GM19452 (cell line): ENCODE results near the gene LHFPL2.
"Not testable (repeated sequence)": the region's sequence is repeated elsewhere in the genome, so short reads cannot be mapped to it uniquely, and the experiment has no call there.

Experiments
- ATAC-seq: cut with Tn5 transposase; IDR thresholded peaks from one replicate; pipeline ENCODE4 v1.9.1; 2021; ENCODE audit not compliant: unreplicated experiment

LHFPL2 gene

GRCh38 chr5:78621291-78621738 is 27.3 kb downstream of the LHFPL2 start:
- ATAC-seq = no peak

DNA sequence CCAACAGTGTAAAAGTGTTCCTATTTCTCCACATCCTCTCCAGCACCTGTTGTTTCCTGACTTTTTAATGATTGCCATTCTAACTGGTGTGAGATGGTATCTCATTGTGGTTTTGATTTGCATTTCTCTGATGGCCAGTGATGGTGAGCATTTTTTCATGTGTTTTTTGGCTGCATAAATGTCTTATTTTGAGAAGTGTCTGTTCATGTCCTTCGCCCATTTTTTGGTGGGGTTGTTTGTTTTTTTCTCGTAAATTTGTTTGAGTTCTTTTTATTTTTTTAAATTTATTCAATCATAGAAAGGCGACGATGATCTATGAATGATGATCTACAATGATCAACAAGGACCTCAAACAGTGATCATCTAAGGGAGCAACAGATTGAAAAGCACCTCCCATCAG is 28.5 kb downstream of the LHFPL2 start:
- ATAC-seq = not testable (repeated sequence)

- ATAC-seq = no peak
Measured at GRCh38 chr5:78618303-78618702, 30.3 kb downstream of the LHFPL2 start.

DNA sequence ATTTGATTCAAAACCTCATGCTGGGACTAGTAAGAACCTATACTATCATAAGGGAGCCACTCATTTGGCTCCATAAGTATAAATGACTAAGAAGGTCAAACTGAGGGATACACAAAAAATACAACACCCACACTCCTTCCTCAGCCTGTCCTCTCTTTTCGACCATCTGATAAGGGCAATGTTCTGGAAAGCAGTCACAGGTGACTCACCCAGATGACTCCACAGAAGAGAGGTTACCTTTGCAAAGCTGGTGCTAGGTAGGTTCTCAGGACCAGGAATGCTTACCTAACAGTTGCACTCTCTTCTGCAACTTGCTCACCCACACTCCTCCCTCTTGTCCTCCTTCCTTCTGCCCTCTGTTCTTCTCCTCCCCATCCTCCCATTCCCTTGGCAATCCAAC is 32.9 kb downstream of the LHFPL2 start:
- ATAC-seq = no peak

DNA sequence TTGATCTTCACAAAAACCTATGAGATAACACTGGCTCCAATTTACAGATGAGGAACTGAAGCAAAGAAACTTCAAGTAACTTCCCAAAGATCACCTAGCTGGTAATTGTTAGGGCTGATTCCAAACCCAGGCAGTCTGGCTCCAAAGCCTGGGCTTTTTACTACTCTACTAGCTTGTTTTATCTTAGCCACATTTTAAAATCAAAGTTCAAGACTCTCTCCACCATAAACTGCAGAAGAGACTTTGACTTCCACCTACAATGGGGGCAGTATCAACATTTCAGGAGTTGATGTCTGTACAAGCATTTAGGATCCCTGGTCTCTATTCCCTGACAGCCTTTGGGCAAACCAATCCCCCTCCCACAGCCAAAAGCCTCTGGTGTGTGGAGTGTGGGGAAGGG is 33.8 kb downstream of the LHFPL2 start:
- no peak for ATAC-seq

DNA sequence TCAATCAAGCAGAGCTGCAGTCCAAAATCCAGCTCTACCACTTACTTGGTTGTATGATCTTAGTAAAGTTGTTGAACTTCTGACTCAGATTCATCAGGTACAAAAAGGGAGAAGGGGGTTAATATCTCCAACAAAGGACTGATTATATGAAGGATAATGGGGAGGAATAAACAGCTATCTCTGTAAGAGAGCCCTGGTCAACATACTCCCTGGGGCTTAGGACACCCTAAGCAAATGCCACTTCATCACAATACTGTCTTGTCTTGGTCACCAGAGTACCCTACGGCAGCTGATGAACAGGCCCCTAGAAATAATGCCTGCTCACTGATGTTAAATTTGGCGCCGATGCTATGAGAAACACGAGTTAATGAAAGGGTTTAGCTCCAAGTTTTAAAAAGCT is 34.8 kb downstream of the LHFPL2 start:
- no peak for ATAC-seq

GRCh38 chr5:78613151-78613533 is 35.4 kb downstream of the LHFPL2 start:
- ATAC-seq = no peak

DNA sequence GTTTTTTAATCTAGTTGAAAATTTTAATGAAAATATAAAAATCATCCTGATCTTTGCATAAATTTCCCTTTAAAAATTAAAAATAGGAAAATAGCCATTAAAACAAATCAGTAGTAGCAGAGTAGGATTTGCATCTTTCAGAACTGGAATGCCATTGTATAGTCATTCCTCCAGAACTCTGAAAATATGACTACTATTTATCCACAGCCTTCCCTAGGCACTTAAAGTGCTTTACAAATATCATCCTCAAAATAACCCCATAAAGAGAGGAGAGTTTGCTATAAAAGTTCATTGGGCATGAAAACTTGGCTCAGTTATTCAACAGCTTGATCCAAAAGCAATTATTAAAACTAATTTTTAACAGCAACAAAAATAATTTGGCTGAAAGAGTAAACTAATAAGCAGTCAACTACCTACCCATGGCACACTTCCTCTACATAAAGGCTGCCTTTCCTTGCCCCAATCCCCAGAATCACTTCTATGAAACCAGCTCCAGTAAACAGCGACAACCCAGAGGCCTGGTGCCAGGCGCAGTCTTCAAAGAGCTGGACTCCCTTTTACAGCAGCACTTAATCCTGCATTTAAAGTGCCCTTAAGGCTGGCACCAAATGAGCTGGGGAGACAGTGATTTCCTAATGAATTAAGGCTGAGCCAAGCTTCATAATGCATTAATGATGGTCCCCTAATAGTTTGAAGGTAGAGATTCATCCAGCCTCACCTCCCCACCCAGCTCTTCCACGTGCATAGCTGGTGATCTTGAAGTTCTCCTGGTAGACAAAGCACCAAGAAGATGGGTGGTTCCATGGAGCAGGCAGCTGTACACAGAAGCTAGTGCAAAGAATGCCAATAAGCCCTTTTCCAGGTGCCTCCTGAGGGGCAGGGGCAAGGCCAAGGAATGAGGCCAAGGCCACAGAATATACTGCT is 36.1 kb downstream of the LHFPL2 start:
- no peak for ATAC-seq

GRCh38 chr5:78611126-78611605 is 37.4 kb downstream of the LHFPL2 start:
- no peak for ATAC-seq

GRCh38 chr5:78610636-78611035 is 37.9 kb downstream of the LHFPL2 start:
- no peak for ATAC-seq

GRCh38 chr5:78610163-78610583 is 38.4 kb downstream of the LHFPL2 start:
- ATAC-seq = no peak

DNA sequence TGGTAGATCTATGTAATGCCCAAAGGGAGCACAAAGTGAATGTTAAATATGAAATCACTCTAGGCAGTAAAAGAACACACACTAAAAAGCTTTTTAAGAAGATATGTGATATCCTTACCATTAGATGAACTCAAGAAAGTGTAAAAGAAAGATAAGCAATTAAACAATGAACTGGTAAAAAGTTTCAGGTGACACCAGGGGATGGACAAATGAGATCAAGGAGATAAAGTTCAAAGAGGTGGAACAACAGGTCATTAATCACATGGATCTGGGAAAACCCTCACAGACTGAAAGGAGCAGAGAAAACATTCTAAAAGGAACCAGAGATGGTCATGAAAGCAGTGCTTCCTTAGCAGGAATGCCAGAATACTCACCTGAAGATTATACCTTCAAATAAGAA is 40.7 kb downstream of the LHFPL2 start:
- no peak for ATAC-seq

DNA sequence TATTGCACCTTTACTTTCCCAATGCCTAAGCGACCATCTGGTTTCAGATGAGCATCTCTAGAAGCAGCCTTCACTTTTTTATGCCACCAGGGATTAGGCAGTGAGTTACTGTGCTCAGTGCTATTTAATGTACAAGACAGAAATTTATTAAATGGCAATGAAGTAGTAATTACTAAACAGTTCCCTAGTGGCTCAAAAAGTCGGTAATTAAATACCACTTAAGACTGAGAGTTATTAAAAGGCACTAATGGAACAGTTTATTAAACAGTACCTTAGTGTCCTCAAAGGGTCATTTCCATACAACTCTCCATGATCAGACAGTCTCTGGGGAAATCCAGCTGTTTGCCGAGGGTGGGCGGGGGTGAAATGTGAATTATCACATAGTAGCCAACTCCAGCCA is 42.3 kb downstream of the LHFPL2 start:
- no peak for ATAC-seq

- no peak for ATAC-seq
Measured at GRCh38 chr5:78605611-78606010, 43.0 kb downstream of the LHFPL2 start.

GRCh38 chr5:78604689-78605285 is 43.8 kb downstream of the LHFPL2 start:
- no peak for ATAC-seq

DNA sequence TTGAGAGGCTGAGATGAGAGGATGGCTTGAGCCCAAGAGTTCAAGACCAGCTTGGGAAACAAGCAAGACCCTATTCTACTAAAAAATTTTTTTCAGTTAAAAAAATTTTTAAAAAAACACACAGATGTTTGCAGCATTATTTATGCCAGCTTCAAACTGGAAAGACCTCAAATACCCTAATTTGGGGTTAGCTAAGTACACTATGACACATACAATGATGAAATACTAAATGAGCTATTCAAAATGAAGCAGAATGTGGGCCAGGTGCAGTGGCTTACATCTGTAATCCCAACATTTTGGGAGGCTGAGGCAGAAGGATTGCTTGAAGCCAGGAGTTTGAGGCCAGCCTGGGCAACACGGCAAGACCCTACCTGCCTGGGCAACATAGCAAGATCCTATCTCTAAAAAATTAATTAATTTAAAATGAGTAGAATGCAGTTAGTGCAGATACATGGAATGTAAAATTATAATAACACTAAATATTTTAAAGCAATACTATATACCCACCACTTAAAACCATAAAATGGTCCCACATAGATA is 44.9 kb downstream of the LHFPL2 start:
- no peak for ATAC-seq

GRCh38 chr5:78602400-78602799 is 46.2 kb downstream of the LHFPL2 start:
- ATAC-seq = no peak

GRCh38 chr5:78601559-78602314 is 46.8 kb downstream of the LHFPL2 start:
- no peak for ATAC-seq

DNA sequence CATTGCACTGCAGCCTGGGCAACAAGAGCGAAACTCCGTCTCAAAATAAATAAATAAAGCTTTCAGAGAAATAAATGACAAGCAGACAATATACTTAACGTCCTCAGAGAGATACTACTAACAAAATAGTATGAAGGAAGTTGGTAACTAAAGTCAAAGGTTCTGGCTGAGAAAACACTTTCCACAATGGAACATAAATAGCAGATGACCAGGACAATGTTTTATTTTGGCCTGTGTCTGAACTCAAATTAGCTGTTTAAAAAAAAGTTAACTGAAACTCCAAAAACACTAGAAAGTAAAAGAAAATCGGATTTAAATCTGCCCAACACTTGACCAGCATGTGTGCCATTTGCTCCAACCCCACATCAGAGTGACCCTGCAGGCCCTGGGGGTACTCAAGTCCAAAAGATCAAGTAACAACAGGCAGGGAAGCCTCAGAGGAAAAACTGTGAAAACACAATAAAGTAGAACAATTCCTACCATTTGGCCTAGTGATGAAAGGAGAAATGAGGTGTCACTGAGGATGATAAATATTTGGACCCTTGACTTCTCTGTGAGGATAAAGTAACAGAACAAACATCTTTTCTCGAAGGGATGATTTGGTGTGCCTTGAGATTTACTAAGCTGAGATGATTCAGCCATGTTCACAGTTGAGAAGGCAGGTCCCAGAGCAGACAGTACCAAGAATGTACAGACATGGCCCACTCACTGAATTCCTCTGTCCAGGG is 47.7 kb downstream of the LHFPL2 start:
- ATAC-seq = no peak

DNA sequence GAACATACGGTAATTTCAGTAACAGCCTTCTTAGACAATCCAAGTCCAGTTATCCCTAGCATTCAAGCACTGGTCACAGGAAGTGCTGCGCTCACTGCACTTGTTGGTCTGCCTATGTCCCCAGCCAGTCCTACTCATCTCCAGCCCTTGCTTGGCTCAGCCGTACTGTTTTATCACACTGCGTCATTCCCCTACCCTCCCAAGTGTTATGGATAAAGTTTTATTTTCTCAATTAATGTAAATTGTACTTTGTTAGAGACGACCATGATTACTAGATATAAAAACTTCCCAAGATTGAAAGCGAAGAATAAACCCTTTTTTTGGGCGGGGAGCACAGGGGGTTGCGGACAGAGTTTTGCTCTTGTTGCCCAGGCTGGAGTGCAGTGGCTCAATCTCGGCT is 49.6 kb downstream of the LHFPL2 start:
- no peak for ATAC-seq

DNA sequence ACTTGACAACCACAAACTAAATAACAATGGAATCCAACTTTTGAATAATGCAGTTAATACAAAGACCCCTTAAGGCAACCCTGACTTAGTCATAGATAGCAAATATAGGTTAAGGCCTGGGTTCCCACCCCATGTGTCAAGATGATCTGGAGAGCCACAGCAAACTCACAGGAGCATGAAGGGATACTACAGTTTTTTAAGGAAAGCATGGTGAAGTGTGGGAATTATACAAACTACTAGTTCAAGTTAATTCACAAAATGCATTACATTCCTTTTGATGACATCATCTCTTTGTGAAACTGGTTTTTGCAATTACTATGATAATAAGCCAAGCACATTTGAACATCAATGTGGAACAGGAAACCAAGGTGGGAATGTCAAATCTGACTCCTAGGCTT is 50.6 kb downstream of the LHFPL2 start:
- no peak for ATAC-seq
